ENCODE measurements around the gene SLC39A7. TPM values are rescaled to one million over a fixed set of nuclear protein-coding genes. Genes with fewer than 3 reads are reported as not detected.
A peak's percentile ranks its signal among the peaks of the same experiment; 100 is the strongest.

The SLC39A7 gene
- total RNA-seq, 1 donor from 2014 or later: 140 TPM

- H3K4me3 Mint-ChIP-seq: peak overlapping the region; percentile 99
- TF ChIP-seq, protein P1, sequence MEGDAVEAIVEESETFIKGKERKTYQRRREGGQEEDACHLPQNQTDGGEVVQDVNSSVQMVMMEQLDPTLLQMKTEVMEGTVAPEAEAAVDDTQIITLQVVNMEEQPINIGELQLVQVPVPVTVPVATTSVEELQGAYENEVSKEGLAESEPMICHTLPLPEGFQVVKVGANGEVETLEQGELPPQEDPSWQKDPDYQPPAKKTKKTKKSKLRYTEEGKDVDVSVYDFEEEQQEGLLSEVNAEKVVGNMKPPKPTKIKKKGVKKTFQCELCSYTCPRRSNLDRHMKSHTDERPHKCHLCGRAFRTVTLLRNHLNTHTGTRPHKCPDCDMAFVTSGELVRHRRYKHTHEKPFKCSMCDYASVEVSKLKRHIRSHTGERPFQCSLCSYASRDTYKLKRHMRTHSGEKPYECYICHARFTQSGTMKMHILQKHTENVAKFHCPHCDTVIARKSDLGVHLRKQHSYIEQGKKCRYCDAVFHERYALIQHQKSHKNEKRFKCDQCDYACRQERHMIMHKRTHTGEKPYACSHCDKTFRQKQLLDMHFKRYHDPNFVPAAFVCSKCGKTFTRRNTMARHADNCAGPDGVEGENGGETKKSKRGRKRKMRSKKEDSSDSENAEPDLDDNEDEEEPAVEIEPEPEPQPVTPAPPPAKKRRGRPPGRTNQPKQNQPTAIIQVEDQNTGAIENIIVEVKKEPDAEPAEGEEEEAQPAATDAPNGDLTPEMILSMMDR (IDR thresholded peaks at IDR 0.05; ENCODE audit: unreplicated experiment): no peak
- DNase-seq (ENCODE audit: low spot score in 2 of 2, unreplicated experiment in 2 of 2): no peak
- no peaks in the 10 kb centered on the region for H3K27me3 Mint-ChIP-seq (ENCODE audit: low read depth)
- peaks cover 26% of the 10 kb centered on the region for H3K36me3 Mint-ChIP-seq
- peaks cover 58% of the 10 kb centered on the region for H3K4me1 Mint-ChIP-seq
- peak overlapping the region; percentile 90 for H3K27ac Mint-ChIP-seq
- H3K9me3 Mint-ChIP-seq: no peaks in the 10 kb centered on the region
Measured at GRCh38 chr6:33199687-33200218, 914 bp upstream of the SLC39A7 start.

GRCh38 chr6:33201147-33201545 is 479 bp downstream of the SLC39A7 start:
- Mint-ChIP-seq H3K27ac (peak overlapping the region; percentile 99), H3K4me3 (peak overlapping the region; percentile 99), H3K9me3 (no peaks in the 10 kb centered on the region), H3K4me1 (peaks cover 71% of the 10 kb centered on the region), H3K27me3 (ENCODE audit: low read depth) (no peaks in the 10 kb centered on the region), H3K36me3 (peaks cover 19% of the 10 kb centered on the region)
- no peak for DNase-seq (ENCODE audit: low spot score in 2 of 2, unreplicated experiment in 2 of 2)
- TF ChIP-seq, protein P1 (IDR thresholded peaks at IDR 0.05; ENCODE audit: unreplicated experiment): no peak

GRCh38 chr6:33201935-33202334 is 1.3 kb downstream of the SLC39A7 start:
- Mint-ChIP-seq H3K9me3 (no peaks in the 10 kb centered on the region), H3K36me3 (peaks cover 16% of the 10 kb centered on the region), H3K27me3 (ENCODE audit: low read depth) (no peaks in the 10 kb centered on the region), H3K4me3 (peak overlapping the region; percentile 99), H3K27ac (peak overlapping the region; percentile 99), H3K4me1 (peaks cover 75% of the 10 kb centered on the region)
- DNase-seq (ENCODE audit: low spot score in 2 of 2, unreplicated experiment in 2 of 2): no peak
- TF ChIP-seq, protein P1 (IDR thresholded peaks at IDR 0.05; ENCODE audit: unreplicated experiment): no peak

DNA sequence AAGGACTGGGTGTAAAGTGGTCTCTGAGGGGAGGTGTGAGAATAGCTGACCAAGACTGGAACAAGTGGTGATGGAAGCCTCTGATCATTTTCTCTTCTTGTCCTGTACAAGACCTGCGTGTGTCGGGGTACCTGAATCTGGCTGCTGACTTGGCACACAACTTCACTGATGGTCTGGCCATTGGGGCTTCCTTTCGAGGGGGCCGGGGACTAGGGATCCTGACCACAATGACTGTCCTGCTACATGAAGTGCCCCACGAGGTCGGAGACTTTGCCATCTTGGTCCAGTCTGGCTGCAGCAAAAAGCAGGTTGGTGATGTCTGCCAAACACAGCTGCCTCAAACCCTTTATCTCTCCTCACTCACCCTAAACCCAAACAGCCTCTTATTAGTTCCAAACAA is 2.1 kb downstream of the SLC39A7 start:
- Mint-ChIP-seq H3K9me3 (no peaks in the 10 kb centered on the region), H3K36me3 (peaks cover 16% of the 10 kb centered on the region), H3K27ac (peak overlapping the region; percentile 30), H3K4me3 (peak overlapping the region; percentile 99), H3K27me3 (ENCODE audit: low read depth) (no peaks in the 10 kb centered on the region), H3K4me1 (peaks cover 71% of the 10 kb centered on the region)
- TF ChIP-seq, protein P1 (IDR thresholded peaks at IDR 0.05; ENCODE audit: unreplicated experiment): no peak
- DNase-seq (ENCODE audit: low spot score in 2 of 2, unreplicated experiment in 2 of 2): no peak

- peak overlapping the region; percentile 99 for H3K4me3 Mint-ChIP-seq
- peaks cover 63% of the 10 kb centered on the region for H3K4me1 Mint-ChIP-seq
- H3K27me3 Mint-ChIP-seq (ENCODE audit: low read depth): no peaks in the 10 kb centered on the region
- no peaks in the 10 kb centered on the region for H3K9me3 Mint-ChIP-seq
- H3K27ac Mint-ChIP-seq: peak overlapping the region; percentile 85
- H3K36me3 Mint-ChIP-seq: peaks cover 16% of the 10 kb centered on the region
- TF ChIP-seq, protein P1 (IDR thresholded peaks at IDR 0.05; ENCODE audit: unreplicated experiment): no peak
- DNase-seq (ENCODE audit: low spot score in 2 of 2, unreplicated experiment in 2 of 2): no peak
Measured at GRCh38 chr6:33203443-33204164, 2.9 kb downstream of the SLC39A7 start.

All from mesothelial cell of epicardium (in vitro differentiated cells).